ENCODE data around the gene FOXP1. TPM values are rescaled to one million over a fixed set of nuclear protein-coding genes. Genes with fewer than 3 reads are reported as not detected.

FOXP1 gene
- total and polyA plus RNA-seq, 2 experiments from 2014 or later, result 121 to 132 TPM

DNA sequence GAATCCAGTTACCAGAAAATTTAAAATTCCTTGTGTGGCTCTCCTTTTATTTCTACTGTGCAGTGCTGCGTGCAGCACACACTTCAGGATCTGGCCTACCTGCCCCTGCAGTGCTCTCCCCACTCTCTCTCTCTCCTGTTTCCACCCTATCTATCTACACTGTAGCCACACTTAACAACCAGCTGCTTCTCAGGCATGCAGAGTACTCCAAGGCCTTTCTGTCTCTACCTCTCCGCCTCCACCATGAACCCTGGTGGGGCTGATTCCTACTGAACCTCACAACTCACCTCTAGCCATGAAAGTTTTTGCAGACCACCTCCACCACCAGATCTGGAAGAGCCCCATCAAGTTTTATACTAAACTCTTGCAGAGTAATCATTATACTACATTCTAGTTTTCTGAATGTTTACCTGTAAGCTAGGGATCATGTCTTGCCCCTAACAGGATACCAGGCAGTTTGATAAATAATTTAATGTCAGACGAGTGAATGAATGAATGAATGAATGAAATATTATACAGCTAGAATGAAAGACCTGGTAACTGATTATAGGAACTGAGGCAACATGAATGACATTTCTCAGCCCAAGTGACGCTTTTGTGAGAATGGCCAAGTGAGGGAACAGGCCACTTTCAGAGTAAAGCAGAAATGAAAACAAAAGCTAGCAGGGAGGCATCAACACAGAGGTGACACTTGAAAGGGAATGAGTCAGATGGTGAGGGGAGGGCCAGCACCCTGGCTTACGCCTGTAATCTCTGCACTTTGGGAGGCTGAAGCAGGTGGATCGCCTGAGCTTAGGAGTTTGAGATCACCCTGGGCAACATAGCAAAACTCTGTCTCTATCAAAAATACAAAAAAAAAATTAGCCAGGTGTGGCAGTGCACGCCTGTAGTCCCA lies 363.5 kb downstream of the FOXP1 start:
- Histone ChIP-seq H3K27me3 (no peaks in the 10 kb centered on the region), H3K27ac (peak overlapping the region; percentile 51), H3K36me3 (no peaks in the 10 kb centered on the region), H3K4me1 (ENCODE audit: low read depth) (peaks cover 5% of the 10 kb centered on the region), H3K4me3 (no peak overlapping the region), H3K9me3 (ENCODE audit: low read depth) (no peaks in the 10 kb centered on the region)
- peak in 1 of 2 donors; percentile 58 for DNase-seq (ENCODE audit: low read depth in 1 of 2, low spot score in 1 of 2)
- TF ChIP-seq CTCF (IDR thresholded peaks at IDR 0.05; ENCODE audit: low read depth, low read length), result no peak

- TF ChIP-seq CTCF (IDR thresholded peaks at IDR 0.05; ENCODE audit: low read depth, low read length), result no peak
- Histone ChIP-seq H3K4me1 (ENCODE audit: low read depth) (peaks cover 5% of the 10 kb centered on the region), H3K9me3 (ENCODE audit: low read depth) (no peaks in the 10 kb centered on the region), H3K27me3 (no peaks in the 10 kb centered on the region), H3K4me3 (no peak overlapping the region), H3K27ac (no peak overlapping the region), H3K36me3 (no peaks in the 10 kb centered on the region)
- DNase-seq (ENCODE audit: low read depth in 1 of 2, low spot score in 1 of 2), result no peak
Observed at GRCh38 chr3:71218508-71218907, 365.0 kb downstream of the FOXP1 start.

DNA sequence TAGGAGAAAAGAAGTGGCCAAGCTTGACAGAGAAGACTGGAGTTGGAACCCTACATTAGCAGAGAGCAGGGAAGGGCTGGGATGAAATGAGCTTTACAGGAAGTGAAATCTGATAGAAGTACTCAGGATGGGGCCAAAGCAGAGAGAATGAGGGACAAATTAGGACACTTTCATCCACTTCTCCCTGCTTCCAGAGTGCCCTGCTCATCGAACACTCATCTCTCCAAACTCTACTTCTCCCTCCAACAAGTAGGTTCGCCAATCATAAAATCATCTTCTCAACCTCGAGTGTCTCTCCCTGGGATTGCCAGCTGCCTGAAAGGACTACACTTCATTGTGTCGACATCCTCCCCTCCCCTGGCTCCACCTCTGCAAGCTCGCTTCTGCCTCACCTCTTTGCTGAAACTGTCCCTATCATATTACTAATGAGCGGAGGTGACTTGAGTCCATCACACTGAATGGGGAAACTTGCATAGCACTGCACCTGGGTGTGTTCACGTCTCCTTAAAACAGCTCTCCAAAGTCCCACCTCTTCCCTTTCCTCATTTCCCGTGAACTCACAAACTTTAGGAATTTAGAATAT lies 365.8 kb downstream of the FOXP1 start:
- Histone ChIP-seq H3K9me3 (ENCODE audit: low read depth) (no peaks in the 10 kb centered on the region), H3K27ac (no peak overlapping the region), H3K27me3 (no peaks in the 10 kb centered on the region), H3K4me3 (no peak overlapping the region), H3K4me1 (ENCODE audit: low read depth) (peaks cover 5% of the 10 kb centered on the region), H3K36me3 (no peaks in the 10 kb centered on the region)
- no peak for TF ChIP-seq CTCF (IDR thresholded peaks at IDR 0.05; ENCODE audit: low read depth, low read length)
- no peak for DNase-seq (ENCODE audit: low read depth in 1 of 2, low spot score in 1 of 2)

DNA sequence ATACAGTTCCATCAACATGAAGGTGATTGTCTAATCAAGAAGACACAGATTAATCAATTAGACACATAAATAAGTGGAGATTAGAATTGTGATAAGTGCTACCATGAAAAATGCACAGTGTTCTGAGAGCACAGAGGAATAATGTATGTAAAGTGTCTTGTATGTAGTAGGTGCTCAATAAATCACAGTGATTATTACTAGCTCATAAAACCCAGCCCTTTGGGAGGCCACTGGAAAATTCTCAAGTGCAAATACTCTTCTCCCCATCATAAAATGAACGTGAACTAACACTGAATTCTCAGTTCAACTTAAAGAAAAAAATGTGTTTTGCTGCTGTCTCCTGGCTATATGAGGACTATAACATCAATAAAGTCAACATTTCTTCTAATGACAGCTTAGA lies 368.2 kb downstream of the FOXP1 start:
- no peak for DNase-seq (ENCODE audit: low read depth in 1 of 2, low spot score in 1 of 2)
- no peak overlapping the region for H3K27ac ChIP-seq
- H3K9me3 ChIP-seq (ENCODE audit: low read depth), result no peaks in the 10 kb centered on the region
- no peak overlapping the region for H3K4me3 ChIP-seq
- H3K4me1 ChIP-seq (ENCODE audit: low read depth), result peaks cover 5% of the 10 kb centered on the region
- no peak for TF ChIP-seq CTCF (IDR thresholded peaks at IDR 0.05; ENCODE audit: low read depth, low read length)
- H3K27me3 ChIP-seq, result no peaks in the 10 kb centered on the region
- no peaks in the 10 kb centered on the region for H3K36me3 ChIP-seq

GRCh38 chr3:71214797-71215196 lies 368.7 kb downstream of the FOXP1 start:
- Histone ChIP-seq H3K36me3 (no peaks in the 10 kb centered on the region), H3K9me3 (ENCODE audit: low read depth) (no peaks in the 10 kb centered on the region), H3K27ac (no peak overlapping the region), H3K27me3 (no peaks in the 10 kb centered on the region), H3K4me1 (ENCODE audit: low read depth) (peaks cover 7% of the 10 kb centered on the region), H3K4me3 (no peak overlapping the region)
- TF ChIP-seq CTCF (IDR thresholded peaks at IDR 0.05; ENCODE audit: low read depth, low read length), result no peak
- DNase-seq (ENCODE audit: low read depth in 1 of 2, low spot score in 1 of 2), result no peak

Measured in cardiac muscle cell (in vitro differentiated cells and primary cell).